ENCODE measurements around the gene CELF2.

GRCh38 chr10:10992072-10992471, 25.6 kb upstream of the CELF2 start:
- no peak for TF ChIP-seq CTCF (IDR thresholded peaks at IDR 0.05; ENCODE audit: insufficient read depth, low read length, poor library complexity, severe bottlenecking)
- no peak for TF ChIP-seq EZH2phosphoT487 (conservative IDR thresholded peaks at IDR 0.05; ENCODE audit: low read length)

Measured in SU-DHL-6 (cell line).